Trophoblast cell (in vitro differentiated cells and primary cell): Measurements from ENCODE around the gene PKNOX1.
"Not testable (repeated sequence)": the region's sequence is repeated elsewhere in the genome, so short reads cannot be mapped to it uniquely, and the experiment has no call there.

ENCODE experiments used
- DNase-seq, 2 donors: peaks; one replicate each; pipeline ENCODE4 v3.0.0-alpha.2; 2016
- H2AFZ ChIP-seq: 2 replicates; pipeline ENCODE4 v1.6.1; 2013; ENCODE audit warnings: low read length, moderate library complexity, mild to moderate bottlenecking; ENCODE audit not compliant: insufficient read depth, poor library complexity
- H2AK5ac ChIP-seq: 2 replicates; pipeline ENCODE4 v1.6.1; 2013; ENCODE audit warnings: mild to moderate bottlenecking, low read length
- H2BK120ac ChIP-seq: 2 replicates; pipeline ENCODE4 v1.6.1; 2013; ENCODE audit warnings: low read length, mild to moderate bottlenecking, moderate library complexity; ENCODE audit not compliant: insufficient read depth, poor library complexity
- H2BK12ac ChIP-seq: 2 replicates; pipeline ENCODE4 v1.6.1; 2013; ENCODE audit warnings: mild to moderate bottlenecking, low read length, moderate library complexity
- H2BK5ac ChIP-seq: 2 replicates; pipeline ENCODE4 v1.6.1; 2013; ENCODE audit warnings: low read length, low read depth, moderate library complexity, mild to moderate bottlenecking; ENCODE audit not compliant: poor library complexity
- H3K14ac ChIP-seq: 2 replicates; pipeline ENCODE4 v1.6.1; 2013; ENCODE audit warnings: mild to moderate bottlenecking, low read length
- H3K18ac ChIP-seq: 2 replicates; pipeline ENCODE4 v1.6.1; 2013; ENCODE audit warnings: mild to moderate bottlenecking, low read length
- H3K23ac ChIP-seq: 2 replicates; pipeline ENCODE4 v1.6.1; 2013; ENCODE audit warnings: low read length
- H3K27ac ChIP-seq: 2 replicates; pipeline ENCODE4 v1.5.1; 2013; ENCODE audit warnings: low read depth, mild to moderate bottlenecking, inconsistent platforms, low read length, moderate library complexity
- H3K27me3 ChIP-seq: 2 replicates; pipeline ENCODE4 v1.6.1; 2013; ENCODE audit warnings: inconsistent platforms, mild to moderate bottlenecking, low read length, moderate library complexity; ENCODE audit not compliant: insufficient read depth
- H3K36me3 ChIP-seq, 2 experiments: 1 replicate in 1 of 2; 2 replicates in 1 of 2; pipeline ENCODE4 v1.6.1; 2013; ENCODE audit warnings: low read length in 2 of 2, mild to moderate bottlenecking in 2 of 2, moderate library complexity in 1 of 2; ENCODE audit not compliant: insufficient read depth in 2 of 2, control insufficient read depth in 1 of 2
- H3K4ac ChIP-seq: 2 replicates; pipeline ENCODE4 v1.6.1; 2013; ENCODE audit warnings: low read depth, mild to moderate bottlenecking, low read length, moderate library complexity
- H3K4me1 ChIP-seq, 2 experiments: 1 replicate in 1 of 2; 2 replicates in 1 of 2; pipeline ENCODE4 v1.6.1; 2013; ENCODE audit warnings: low read length in 2 of 2, mild to moderate bottlenecking in 2 of 2, moderate library complexity in 1 of 2; ENCODE audit not compliant: insufficient read depth in 2 of 2, control insufficient read depth in 1 of 2
- H3K4me2 ChIP-seq: 2 replicates; pipeline ENCODE4 v1.6.1; 2013; ENCODE audit warnings: inconsistent platforms, mild to moderate bottlenecking, low read length, moderate library complexity
- H3K4me3 ChIP-seq: 2 replicates; pipeline ENCODE4 v1.5.1; 2013; ENCODE audit warnings: mild to moderate bottlenecking, low read depth, low read length, inconsistent platforms
- H3K79me1 ChIP-seq: one replicate; pipeline ENCODE4 v1.6.1; 2013; ENCODE audit warnings: low read length
- H3K79me2 ChIP-seq: 2 replicates; pipeline ENCODE4 v1.6.1; 2013; ENCODE audit warnings: low read length, mild to moderate bottlenecking; ENCODE audit not compliant: control insufficient read depth, insufficient read depth, poor library complexity
- H3K9ac ChIP-seq: 2 replicates; pipeline ENCODE4 v1.6.1; 2013; ENCODE audit warnings: mild to moderate bottlenecking, low read length
- H3K9me3 ChIP-seq: 2 replicates; pipeline ENCODE4 v1.6.1; 2013; ENCODE audit warnings: low read depth, mild to moderate bottlenecking, control low read depth, inconsistent platforms, low read length; ENCODE audit not compliant: insufficient read depth
- H4K12ac ChIP-seq: 2 replicates; pipeline ENCODE4 v1.6.1; 2013; ENCODE audit warnings: low read depth, mild to moderate bottlenecking, low read length, moderate library complexity
- H4K8ac ChIP-seq: 2 replicates; pipeline ENCODE4 v1.6.1; 2013; ENCODE audit warnings: low read depth, mild to moderate bottlenecking, low read length, moderate library complexity
- H4K91ac ChIP-seq: one replicate; pipeline ENCODE4 v1.6.1; 2013; ENCODE audit warnings: low read depth, mild to moderate bottlenecking, low read length, moderate library complexity
- WGBS: extraction: QIAGEN DNeasy Blood & Tissue Kit; methylation state at CpG from one replicate; pipeline ENCODE4 v1.1.7; 2013; ENCODE audit warnings: missing lambda C conversion rate; ENCODE audit not compliant: insufficient read length, insufficient coverage; ENCODE audit errors: extremely low coverage; 5-methylcytosine and 5-hydroxymethylcytosine counted together

The PKNOX1 gene

DNA sequence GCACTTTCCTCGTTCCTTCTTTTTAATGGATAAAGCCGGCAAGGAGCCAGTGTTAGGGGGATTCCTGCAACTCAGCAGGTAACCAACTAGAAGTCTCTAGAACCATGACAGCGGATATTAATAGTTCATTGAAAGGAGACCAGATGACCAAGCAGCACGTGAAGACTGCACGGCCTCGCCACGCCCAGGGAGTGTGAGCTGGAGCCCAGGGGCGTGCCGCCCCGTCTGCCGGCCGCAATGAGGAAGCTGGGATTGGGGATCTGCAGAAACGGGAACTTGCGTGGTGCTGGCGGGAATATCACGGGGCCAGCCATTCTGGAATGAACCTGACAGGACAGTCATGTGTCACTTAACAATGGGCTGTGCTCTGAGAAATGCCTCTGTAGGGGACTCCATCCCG is 62.5 kb downstream of the PKNOX1 start:
- not testable (repeated sequence) for H3K18ac ChIP-seq, H2AFZ ChIP-seq, DNase-seq, H3K79me2 ChIP-seq, H3K4me1 ChIP-seq, H3K23ac ChIP-seq, H4K8ac ChIP-seq, H2BK120ac ChIP-seq, H2BK5ac ChIP-seq, H3K9ac ChIP-seq, H3K14ac ChIP-seq, H4K12ac ChIP-seq, H3K27ac ChIP-seq, H3K4me2 ChIP-seq, H2BK12ac ChIP-seq, H2AK5ac ChIP-seq, H3K4ac ChIP-seq, H3K27me3 ChIP-seq, H3K79me1 ChIP-seq, H3K4me3 ChIP-seq, H3K9me3 ChIP-seq, H4K91ac ChIP-seq
- no CpG with 5 or more reads among the region's 17 CpGs for WGBS
- H3K36me3 ChIP-seq = peaks cover 11 to 15% of the 10 kb centered on the region in 2 experiments

DNA sequence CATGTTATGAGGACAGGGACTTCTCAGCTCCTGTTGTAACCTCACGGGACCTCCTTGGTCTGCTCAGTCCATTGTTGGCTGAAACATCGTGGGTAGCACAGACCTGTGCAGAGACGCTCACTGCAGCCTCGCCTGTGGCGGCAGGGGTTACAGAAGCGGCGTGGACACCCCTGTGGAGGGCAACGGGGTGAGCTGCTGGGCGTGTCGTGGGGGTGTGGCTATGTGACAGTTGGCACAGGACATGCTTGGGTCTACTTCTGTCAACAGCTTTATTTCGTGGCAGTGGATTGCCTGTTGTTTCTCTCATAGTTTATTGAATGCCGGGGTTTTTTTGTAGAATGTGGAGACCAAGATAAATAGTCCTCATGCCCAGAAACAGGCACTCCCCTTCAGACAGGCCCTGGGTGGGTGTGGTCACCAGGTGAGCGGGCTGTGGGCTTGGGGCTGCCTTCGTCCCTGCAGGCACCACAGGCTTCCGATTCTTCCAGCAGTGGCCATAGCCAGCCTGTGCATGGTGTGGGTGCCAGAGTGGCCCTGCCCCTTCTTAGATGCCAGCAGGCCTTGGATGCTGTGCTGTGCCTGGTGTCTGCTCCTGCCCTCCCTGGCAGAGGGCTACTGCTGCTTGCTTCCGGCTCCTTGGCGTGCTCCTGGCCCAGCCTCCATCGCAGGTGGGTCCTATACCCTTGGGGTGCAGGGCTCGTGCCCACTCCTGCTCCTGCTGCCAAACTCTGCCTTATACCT is 63.7 kb downstream of the PKNOX1 start:
- H4K8ac ChIP-seq, H3K4ac ChIP-seq, H4K91ac ChIP-seq, H2BK120ac ChIP-seq, H2BK5ac ChIP-seq, H3K79me1 ChIP-seq, H2AFZ ChIP-seq, H2BK12ac ChIP-seq, H3K4me3 ChIP-seq, H3K9me3 ChIP-seq, H3K27me3 ChIP-seq, H3K4me1 ChIP-seq, H4K12ac ChIP-seq, H3K14ac ChIP-seq, H3K27ac ChIP-seq, H3K79me2 ChIP-seq, H3K9ac ChIP-seq, H3K36me3 ChIP-seq, H3K4me2 ChIP-seq, H2AK5ac ChIP-seq, H3K23ac ChIP-seq, DNase-seq, H3K18ac ChIP-seq: not testable (repeated sequence)
- WGBS = no CpG with 5 or more reads among the region's 19 CpGs

DNA sequence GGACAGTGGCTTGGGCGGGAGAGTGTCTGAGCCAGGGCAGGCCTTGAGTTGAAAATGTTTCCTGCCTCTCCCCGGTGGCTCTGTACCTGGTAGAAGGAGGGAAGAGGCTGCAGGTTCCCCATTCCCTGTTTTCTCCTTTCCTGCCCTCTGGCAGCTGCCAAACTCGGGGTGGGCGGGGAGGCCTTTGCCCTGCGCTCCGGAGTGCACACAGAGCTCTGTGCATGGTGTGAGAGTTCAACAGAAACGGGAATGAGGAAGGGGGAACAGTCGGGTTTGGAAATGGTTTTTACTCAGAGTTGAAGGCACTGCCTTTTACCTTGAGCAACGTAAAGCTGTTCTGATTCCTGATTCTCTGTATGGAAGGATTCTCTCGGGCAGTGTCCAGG is 64.3 kb downstream of the PKNOX1 start:
- not testable (repeated sequence) for H2AK5ac ChIP-seq, H3K4me3 ChIP-seq, H3K14ac ChIP-seq, H3K4ac ChIP-seq, H2BK120ac ChIP-seq, H2BK12ac ChIP-seq, H2BK5ac ChIP-seq, H3K4me2 ChIP-seq, H3K79me2 ChIP-seq, H3K4me1 ChIP-seq, H3K23ac ChIP-seq, H3K18ac ChIP-seq, DNase-seq, H3K27ac ChIP-seq, H3K27me3 ChIP-seq, H3K9ac ChIP-seq, H4K12ac ChIP-seq, H4K91ac ChIP-seq, H3K36me3 ChIP-seq, H3K9me3 ChIP-seq, H3K79me1 ChIP-seq, H2AFZ ChIP-seq, H4K8ac ChIP-seq
- no CpG with 5 or more reads among the region's 10 CpGs for WGBS

DNA sequence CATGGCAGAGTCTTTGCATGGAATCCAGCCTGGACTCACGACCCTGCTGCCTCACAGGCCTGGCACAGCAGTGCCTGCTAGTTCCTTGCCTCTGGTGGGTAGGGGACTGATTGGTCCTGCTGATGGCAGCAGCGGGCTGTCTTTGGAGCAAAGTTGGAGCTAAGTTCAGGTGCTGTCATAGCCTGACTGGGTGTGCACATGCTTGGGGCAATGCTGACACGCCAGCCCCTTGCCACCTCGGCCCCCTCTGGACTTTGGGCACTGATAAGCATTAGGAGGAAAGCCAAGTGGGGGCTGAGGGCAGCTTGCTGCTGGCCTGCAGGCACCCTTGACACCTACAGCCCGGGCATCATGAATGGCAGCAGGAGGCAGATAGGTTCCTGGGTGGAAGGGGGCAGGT is 67.8 kb downstream of the PKNOX1 start:
- not testable (repeated sequence) for H3K4me2 ChIP-seq, H4K91ac ChIP-seq, H3K36me3 ChIP-seq, H3K14ac ChIP-seq, H3K79me1 ChIP-seq, H3K4me1 ChIP-seq, H3K9ac ChIP-seq, H3K23ac ChIP-seq, H3K9me3 ChIP-seq, H4K12ac ChIP-seq, H2BK5ac ChIP-seq, DNase-seq, H2BK120ac ChIP-seq, H2AK5ac ChIP-seq, H3K4ac ChIP-seq, H3K79me2 ChIP-seq, H2BK12ac ChIP-seq, H3K18ac ChIP-seq, H3K27me3 ChIP-seq, H3K4me3 ChIP-seq, H2AFZ ChIP-seq, H4K8ac ChIP-seq, H3K27ac ChIP-seq
- no CpG with 5 or more reads among the region's 5 CpGs for WGBS
